KMS-11 (cell line): ENCODE results near the gene CASP4.

ENCODE experiments used
- H2AFZ ChIP-seq: fragments of 200-600 bp; sonication (generic); 2 replicates; pipeline ENCODE4 v1.6.1; 2016; ENCODE audit warnings: antibody characterized with exemption, mixed run types, low read depth
- H3K27ac ChIP-seq: fragments of 200-600 bp; sonication (generic); 2 replicates; pipeline ENCODE4 v1.6.1; 2016; ENCODE audit warnings: mild to moderate bottlenecking, mixed run types
- H3K27me3 ChIP-seq: fragments of 200-600 bp; sonication (generic); 2 replicates; pipeline ENCODE4 v1.6.1; 2017; ENCODE audit warnings: mild to moderate bottlenecking, low read depth, mixed run types, moderate library complexity; ENCODE audit not compliant: insufficient read depth
- H3K36me3 ChIP-seq: fragments of 200-600 bp; sonication (generic); 2 replicates; pipeline ENCODE4 v1.6.1; 2017; ENCODE audit warnings: mild to moderate bottlenecking, mixed run types; ENCODE audit not compliant: insufficient read depth
- H3K4me1 ChIP-seq: fragments of 200-600 bp; sonication (generic); 2 replicates; pipeline ENCODE4 v1.6.1; 2016; ENCODE audit warnings: mild to moderate bottlenecking, low read depth, mixed run types; ENCODE audit not compliant: poor library complexity, severe bottlenecking
- H3K4me2 ChIP-seq: fragments of 200-600 bp; sonication (generic); 2 replicates; pipeline ENCODE4 v1.7.0; 2016; ENCODE audit warnings: mild to moderate bottlenecking, mixed run types
- H3K4me3 ChIP-seq: fragments of 200-600 bp; sonication (generic); IDR thresholded peaks from 2 replicates; pipeline ENCODE4 v1.6.1; 2017; ENCODE audit warnings: low read depth, low read length, mixed read lengths; ENCODE audit not compliant: insufficient read depth
- H3K79me2 ChIP-seq: fragments of 200-600 bp; sonication (generic); 2 replicates; pipeline ENCODE4 v1.6.1; 2016; ENCODE audit warnings: low read depth, mixed run types; ENCODE audit not compliant: insufficient read depth
- H3K9ac ChIP-seq: fragments of 200-600 bp; sonication (generic); 2 replicates; pipeline ENCODE4 v1.6.1; 2016; ENCODE audit warnings: mild to moderate bottlenecking, mixed run types
- H4K20me1 ChIP-seq: fragments of 200-600 bp; sonication (generic); 2 replicates; pipeline ENCODE4 v1.6.1; 2016; ENCODE audit warnings: mild to moderate bottlenecking, mixed run types; ENCODE audit not compliant: insufficient read depth
- CTCF ChIP-seq: fragments of 200-600 bp; sonication (generic); conservative IDR thresholded peaks from 2 replicates; pipeline ENCODE4 v1.6.1; 2017; ENCODE audit warnings: low read depth, mild to moderate bottlenecking, antibody characterized with exemption, low read length, moderate library complexity, mixed read lengths

The CASP4 gene

GRCh38 chr11:104912102-104912501 lies 56.3 kb downstream of the CASP4 start:
- no peak for TF ChIP-seq CTCF
- H3K9ac ChIP-seq = no peak overlapping the region
- no peaks in the 10 kb centered on the region for H3K36me3 ChIP-seq
- no peaks in the 10 kb centered on the region for H3K79me2 ChIP-seq
- no peak overlapping the region for H2AFZ ChIP-seq
- no peaks in the 10 kb centered on the region for H3K4me1 ChIP-seq
- no peak overlapping the region for H3K4me3 ChIP-seq
- no peaks in the 10 kb centered on the region for H3K27me3 ChIP-seq
- no peaks in the 10 kb centered on the region for H4K20me1 ChIP-seq
- H3K4me2 ChIP-seq = no peak overlapping the region
- no peak overlapping the region for H3K27ac ChIP-seq

- no peak for TF ChIP-seq CTCF
- Histone ChIP-seq H3K79me2 (no peaks in the 10 kb centered on the region), H3K9ac (no peak overlapping the region)
Observed at GRCh38 chr11:104908186-104908531, 60.2 kb downstream of the CASP4 start.

GRCh38 chr11:104907521-104908185 lies 60.7 kb downstream of the CASP4 start:
- no peaks in the 10 kb centered on the region for H3K79me2 ChIP-seq

More at GRCh38 chr11:104908186-104908531, 60.2 kb downstream of the CASP4 start:
- no peaks in the 10 kb centered on the region for H3K36me3 ChIP-seq
- H3K4me1 ChIP-seq = no peaks in the 10 kb centered on the region
- no peak overlapping the region for H2AFZ ChIP-seq
- no peak overlapping the region for H3K4me3 ChIP-seq
- no peaks in the 10 kb centered on the region for H4K20me1 ChIP-seq
- no peak overlapping the region for H3K27ac ChIP-seq
- no peaks in the 10 kb centered on the region for H3K27me3 ChIP-seq
- H3K4me2 ChIP-seq = no peak overlapping the region

GRCh38 chr11:104905271-104905670 lies 63.1 kb downstream of the CASP4 start:
- Histone ChIP-seq H3K79me2 (no peaks in the 10 kb centered on the region), H3K27ac (no peak overlapping the region), H3K4me3 (no peak overlapping the region), H2AFZ (no peak overlapping the region), H3K4me2 (no peak overlapping the region), H3K36me3 (no peaks in the 10 kb centered on the region), H4K20me1 (no peaks in the 10 kb centered on the region), H3K27me3 (no peaks in the 10 kb centered on the region), H3K9ac (no peak overlapping the region), H3K4me1 (no peaks in the 10 kb centered on the region)
- TF ChIP-seq CTCF = no peak

More at GRCh38 chr11:104907521-104908185, 60.7 kb downstream of the CASP4 start:
- no peak for TF ChIP-seq CTCF
- no peak overlapping the region for H3K27ac ChIP-seq
- no peaks in the 10 kb centered on the region for H3K4me1 ChIP-seq
- H4K20me1 ChIP-seq = no peaks in the 10 kb centered on the region
- H3K4me3 ChIP-seq = no peak overlapping the region
- no peak overlapping the region for H3K4me2 ChIP-seq
- H3K9ac ChIP-seq = no peak overlapping the region
- H2AFZ ChIP-seq = no peak overlapping the region
- no peaks in the 10 kb centered on the region for H3K27me3 ChIP-seq
- no peaks in the 10 kb centered on the region for H3K36me3 ChIP-seq
